Panc1 (cell line): ENCODE results near the gene AKAP13. TPM values are rescaled to one million over a fixed set of nuclear protein-coding genes. Genes with fewer than 3 reads are reported as not detected.

Source experiments
- ATAC-seq: fragments of 200-7000 bp; cut with Tn5 transposase; 2 replicates; pipeline ENCODE4 v1.9.1; 2020; ENCODE audit warnings: mild to moderate bottlenecking, moderate library complexity
- BruUV-seq: library from RNA; stranded (reverse); fragments of 400-500 nt; replicated peaks from 2 replicates; lab custom pipeline; 2021; lab: Mats Ljungman, UMichigan
- CTCF ChIA-PET: fragments of 300-600 bp; sonication (Branson Sonifier 250); formaldehyde crosslinking; loops from one replicate; lab custom pipeline; 2022; ENCODE audit warnings: antibody characterized with exemption; lab: Charles Lee
- POLR2A ChIA-PET: fragments of 300-600 bp; sonication (Branson Sonifier 250); formaldehyde crosslinking; loops from one replicate; lab custom pipeline; 2022; ENCODE audit warnings: antibody characterized with exemption; lab: Charles Lee
- DNase-seq: peaks from one replicate; pipeline ENCODE4 v3.0.0-alpha.2; 2010; ENCODE audit warnings: low read depth, low spot score
- H3K27ac ChIP-seq: 2 replicates; pipeline ENCODE4 v1.5.1; 2011; ENCODE audit warnings: mild to moderate bottlenecking, low read length, inconsistent platforms
- H3K27me3 ChIP-seq: fragments of 200-500 bp; sonication (Bioruptor generic); 2 replicates; pipeline ENCODE4 v1.6.0; 2014; ENCODE audit warnings: low read length, inconsistent platforms; ENCODE audit not compliant: control insufficient read depth, insufficient read depth
- H3K36me3 ChIP-seq: fragments of 200-500 bp; sonication (Bioruptor generic); 2 replicates; pipeline ENCODE4 v1.5.1; 2014; ENCODE audit warnings: inconsistent platforms, mild to moderate bottlenecking, low read length, moderate library complexity; ENCODE audit not compliant: control insufficient read depth, insufficient read depth
- H3K4me1 ChIP-seq: 2 replicates; pipeline ENCODE4 v1.5.1; 2011; ENCODE audit warnings: inconsistent platforms, mild to moderate bottlenecking, low read length, moderate library complexity; ENCODE audit not compliant: control insufficient read depth, insufficient read depth
- H3K4me3 ChIP-seq, 2 experiments: 2 replicates each; pipeline ENCODE4 v1.5.1; 2011 to 2012; ENCODE audit warnings: low read depth in 2 of 2, low read length in 2 of 2, mild to moderate bottlenecking in 2 of 2, inconsistent platforms in 1 of 2, moderate library complexity in 1 of 2
- H3K9me3 ChIP-seq: fragments of 200-500 bp; sonication (Bioruptor generic); 2 replicates; pipeline ENCODE4 v1.5.1; 2014; ENCODE audit warnings: low read depth, mild to moderate bottlenecking, inconsistent platforms, low read length, moderate library complexity; ENCODE audit not compliant: control insufficient read depth, insufficient read depth
- CTCF ChIP-seq: fragments of 450-650 bp; IDR thresholded peaks from 2 replicates; pipeline ENCODE4 v1.5.1; 2017; ENCODE audit warnings: mild to moderate bottlenecking
- POLR2AphosphoS5 ChIP-seq: IDR thresholded peaks from 2 replicates; pipeline ENCODE4 v1.6.1; 2012; ENCODE audit warnings: mild to moderate bottlenecking, low read depth, low read length, moderate library complexity
- REST ChIP-seq, 2 experiments: IDR thresholded peaks; 2 replicates each; pipeline ENCODE4 v1.6.1; 2011 to 2012; ENCODE audit warnings: low read depth in 2 of 2, control low read depth in 1 of 2, low read length in 1 of 2, mild to moderate bottlenecking in 1 of 2, moderate library complexity in 1 of 2; ENCODE audit not compliant: insufficient read depth in 1 of 2
- SIN3A ChIP-seq: IDR thresholded peaks from 2 replicates; pipeline ENCODE4 v1.6.1; 2012; ENCODE audit warnings: low read depth, mild to moderate bottlenecking, low read length, moderate library complexity, borderline replicate concordance; ENCODE audit not compliant: insufficient read depth
- TCF7L2 ChIP-seq: IDR thresholded peaks from 2 replicates; pipeline ENCODE4 v1.6.1; 2011; ENCODE audit warnings: mild to moderate bottlenecking, low read depth, low read length, inconsistent platforms
- in situ Hi-C: cut with HindIII; loops from 2 replicates; pipeline ENCODE4 v1.10.0; 2016; ENCODE audit warnings: low sequenced_read_pairs, low pct_unique_long_range_greater_than_20kb
- intact Hi-C: fragments of 100-400 bp; cut with micrococcal nuclease; formaldehyde crosslinking; loops from one replicate; pipeline ENCODE4 v1.10.0; 2022; ENCODE audit not compliant: unreplicated experiment
- total RNA-seq: library from RNA; stranded (reverse); gene quantifications from one replicate; pipeline ENCODE4 v1.2.1, GENCODE V29; 2021; ENCODE audit not compliant: unreplicated experiment

AKAP13 gene
- total RNA-seq, 1 experiment from 2014 or later = 94.2 TPM

- POLR2A ChIA-PET = no interaction called here
- Histone ChIP-seq H3K27me3 (no peaks in the 10 kb centered on the region), H3K36me3 (no peaks in the 10 kb centered on the region; the same call in 1 of the 2 replicates), H3K4me1 (peaks cover 9% of the 10 kb centered on the region), H3K4me3 (no peak overlapping the region), H3K9me3 (no peaks in the 10 kb centered on the region), H3K27ac (no peak overlapping the region)
- in situ Hi-C loops (no loop called here), intact Hi-C loops (loop anchor here (10.0 kb wide), 1 partner anchor 408 kb away; no protein-coding TSS in a partner anchor)
- no peak for TF ChIP-seq POLR2AphosphoS5
- no peak for TF ChIP-seq REST (IDR thresholded peaks at IDR 0.05; ENCODE audit: insufficient read depth in 1 of 2, low read depth in 2 of 2, low read length in 1 of 2)
- no peak for TF ChIP-seq CTCF
- no peak for TF ChIP-seq TCF7L2
- TF ChIP-seq SIN3A = no peak
- CTCF ChIA-PET = no interaction called here
- no TSS peak for BruUV-seq
- ATAC-seq = no peak
- DNase-seq = no peak
Observed at GRCh38 chr15:85702321-85703101, 322.1 kb downstream of the AKAP13 start.

GRCh38 chr15:85704066-85704465 lies 323.7 kb downstream of the AKAP13 start:
- H3K9me3 ChIP-seq = no peaks in the 10 kb centered on the region
- ChIA-PET POLR2A (no interaction called here), CTCF (no interaction called here)
- no peaks in the 10 kb centered on the region; the same call in 1 of the 2 replicates for H3K36me3 ChIP-seq
- DNase-seq = no peak
- in situ Hi-C loops = no loop called here
- no peak overlapping the region for H3K27ac ChIP-seq
- peaks cover 11% of the 10 kb centered on the region for H3K4me1 ChIP-seq
- H3K4me3 ChIP-seq = no peak overlapping the region
- H3K27me3 ChIP-seq = no peaks in the 10 kb centered on the region
- no peak for ATAC-seq
- intact Hi-C loops = loop anchor here (10.0 kb wide), 1 partner anchor 409 kb away; no protein-coding TSS in a partner anchor
- BruUV-seq = no TSS peak
- TF ChIP-seq SIN3A (no peak), TCF7L2 (no peak), CTCF (no peak), REST (IDR thresholded peaks at IDR 0.05; ENCODE audit: insufficient read depth in 1 of 2, low read depth in 2 of 2, low read length in 1 of 2) (no peak), POLR2AphosphoS5 (no peak)
